ENCODE results near the gene PSMD14.

- TF ChIP-seq GATA2 (IDR thresholded peaks at IDR 0.05; ENCODE audit: low read depth, low read length) (no peak), GATA3 (IDR thresholded peaks at IDR 0.05; ENCODE audit: low read depth, low read length) (no peak)
Measured at GRCh38 chr2:161400076-161400475, 91.9 kb downstream of the PSMD14 start.

All from SH-SY5Y (cell line).